CD4-positive, alpha-beta T cell treated with Interferon gamma for 1 hour (primary cell): Measurements from ENCODE around the gene RNF217.
"Not testable (repeated sequence)": the region's sequence is repeated elsewhere in the genome, so short reads cannot be mapped to it uniquely, and the experiment has no call there.

Source experiments
- DNase-seq: peaks from one replicate; pipeline ENCODE4 v3.0.0-alpha.2; 2020

The RNF217 gene

DNA sequence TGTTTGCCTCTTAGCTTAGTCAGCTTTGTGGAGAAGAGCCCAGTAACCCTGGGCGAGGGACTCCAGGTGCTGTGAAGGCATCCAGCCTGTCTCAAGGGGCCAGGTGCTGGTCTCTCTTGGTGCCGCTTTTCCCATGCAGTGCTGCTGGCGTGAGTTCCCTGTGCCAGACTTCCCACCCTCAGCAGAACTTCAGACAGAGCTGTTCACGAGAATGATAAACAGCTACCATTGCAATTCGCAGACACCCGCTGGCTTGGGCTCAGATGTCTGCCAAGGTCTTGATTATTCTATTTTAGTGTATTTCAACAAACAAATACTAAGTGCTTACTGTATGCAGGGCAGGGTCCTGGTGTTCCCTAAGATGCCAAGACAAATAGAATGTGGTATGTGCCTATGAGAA lies 57.7 kb downstream of the RNF217 start:
- no peak for DNase-seq

DNA sequence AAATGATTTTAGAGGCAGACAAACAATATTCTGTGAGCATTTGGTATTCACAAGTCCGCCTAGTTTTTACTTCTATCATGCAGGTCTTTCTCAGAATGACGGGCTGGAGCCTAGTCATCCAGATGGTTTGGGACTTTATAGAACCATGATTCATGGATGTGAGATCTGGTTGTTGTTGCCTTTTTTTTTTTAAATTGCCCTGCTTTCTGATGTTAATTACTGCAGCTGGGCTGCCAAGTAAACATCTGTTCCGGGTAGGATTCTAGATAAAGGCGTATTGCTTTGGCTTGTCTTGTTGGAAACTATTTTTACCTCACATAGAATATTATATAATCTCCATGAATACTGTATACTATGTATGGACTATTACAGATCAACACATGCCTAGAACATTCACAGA lies 58.1 kb downstream of the RNF217 start:
- no peak for DNase-seq

DNA sequence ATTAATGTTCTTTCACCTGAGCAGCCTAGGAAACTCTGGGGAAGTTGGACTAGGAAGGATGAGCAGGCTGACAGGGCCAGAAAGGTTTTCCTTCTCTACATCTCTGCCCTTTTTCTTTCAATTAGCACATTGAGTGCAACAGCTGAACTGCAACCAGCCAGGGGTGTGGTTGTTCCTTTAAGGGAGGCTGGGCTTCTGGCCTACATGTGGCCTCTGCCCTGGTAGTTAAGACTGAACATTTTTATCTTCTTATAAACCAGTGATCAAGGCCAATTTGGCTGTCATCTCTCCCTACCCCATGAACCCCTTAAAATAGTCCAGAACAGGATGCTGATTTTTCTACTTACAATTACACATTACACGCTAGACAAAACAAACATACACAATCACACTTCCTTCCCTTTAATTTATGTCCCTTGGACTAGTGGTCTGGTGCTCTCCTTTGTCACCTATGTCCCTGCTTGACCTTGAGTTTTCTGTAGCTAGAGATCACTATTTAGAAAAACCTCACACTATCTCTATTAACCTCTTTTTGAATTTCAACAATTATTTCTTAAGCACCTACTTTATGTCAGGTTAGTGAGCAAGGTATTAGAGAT lies 60.3 kb downstream of the RNF217 start:
- no peak for DNase-seq

DNA sequence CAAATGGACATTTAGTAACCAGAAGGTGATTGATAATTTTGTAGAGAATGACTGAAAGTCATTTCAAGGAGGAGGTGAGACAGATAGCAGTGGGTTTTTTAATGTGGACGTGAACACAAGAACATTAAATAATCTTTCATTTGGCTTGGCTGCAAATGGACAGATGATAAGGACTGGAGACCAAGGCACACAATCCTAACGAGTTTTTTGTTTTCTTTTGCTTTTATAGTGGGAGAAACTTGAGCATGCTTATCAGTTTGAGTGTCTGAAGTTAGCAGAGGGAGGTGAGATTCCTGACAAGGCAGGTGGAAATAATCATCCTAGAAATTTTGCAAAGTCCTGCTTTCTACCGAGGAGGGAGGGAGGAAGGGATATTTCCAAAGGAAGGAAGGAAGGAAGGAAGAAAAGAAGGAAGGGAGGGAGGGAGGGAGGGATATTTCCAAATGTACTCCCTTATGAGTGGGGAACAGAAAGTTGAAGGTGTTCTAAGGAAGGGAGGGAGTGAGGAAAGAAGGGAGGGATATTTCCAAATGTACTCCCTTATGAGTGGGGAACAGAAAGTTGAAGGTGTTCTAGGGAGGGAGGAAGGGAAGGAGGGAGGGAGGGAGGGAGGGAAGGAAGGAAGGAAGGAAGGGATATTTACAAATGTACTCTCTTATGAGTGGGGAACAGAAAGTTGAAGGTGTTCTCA lies 63.1 kb downstream of the RNF217 start:
- DNase-seq = no peak

DNA sequence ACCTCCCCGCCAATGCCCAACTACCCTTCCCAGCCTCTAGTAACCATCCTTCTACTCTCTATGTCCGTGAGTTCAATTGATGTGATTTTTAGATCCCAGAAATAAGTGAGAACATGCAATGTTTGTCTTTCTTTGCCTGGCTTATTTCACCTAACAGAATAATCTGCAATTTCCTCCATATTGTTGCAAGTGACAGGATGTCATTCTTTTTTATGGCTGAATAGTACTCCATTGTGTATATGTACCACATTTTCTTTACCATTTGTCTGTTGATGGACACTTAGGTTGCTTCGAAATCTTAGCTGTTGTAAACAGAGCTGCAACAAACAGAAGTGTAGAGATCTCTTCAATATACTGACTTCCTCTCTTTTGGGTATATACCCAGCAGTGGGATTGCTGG lies 65.0 kb downstream of the RNF217 start:
- DNase-seq = no peak

DNA sequence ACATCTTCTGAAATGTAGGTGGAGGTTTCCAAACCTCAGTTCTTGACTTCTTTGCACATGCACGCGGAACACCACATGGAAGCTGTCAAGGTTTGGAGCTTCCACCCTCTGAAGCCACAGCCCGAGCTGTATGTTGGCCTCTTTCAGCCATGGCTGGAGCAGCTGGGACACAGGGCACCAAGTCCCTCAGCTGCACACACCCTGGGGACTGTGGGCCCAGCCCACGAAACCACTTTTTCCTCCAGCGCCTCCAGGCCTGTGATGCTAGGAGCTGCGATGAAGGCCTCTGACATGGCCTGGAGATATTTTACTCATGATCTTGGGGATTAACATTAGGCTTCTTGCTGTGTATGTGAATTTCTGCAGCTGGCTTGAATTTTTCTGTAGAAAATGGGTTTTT lies 68.7 kb downstream of the RNF217 start:
- DNase-seq = no peak

DNA sequence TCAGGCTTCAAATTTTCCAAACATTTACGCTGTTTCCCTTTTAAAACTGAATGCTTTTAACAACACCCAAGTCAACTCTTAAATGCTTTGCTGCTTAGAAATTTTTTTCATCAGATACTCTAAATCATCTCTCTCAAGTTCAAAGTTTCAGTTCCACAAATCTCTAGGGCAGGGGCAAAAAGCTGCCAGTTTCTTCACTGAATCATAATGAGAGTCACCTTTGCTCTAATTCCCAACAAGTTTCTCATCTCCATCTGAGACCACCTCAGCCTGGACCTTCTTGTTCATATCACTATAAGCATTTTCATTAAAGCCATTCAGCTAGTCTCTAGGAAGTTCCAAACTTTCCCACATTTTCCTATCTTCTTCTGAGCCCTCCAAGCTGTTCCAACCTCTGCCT lies 69.1 kb downstream of the RNF217 start:
- no peak for DNase-seq

DNA sequence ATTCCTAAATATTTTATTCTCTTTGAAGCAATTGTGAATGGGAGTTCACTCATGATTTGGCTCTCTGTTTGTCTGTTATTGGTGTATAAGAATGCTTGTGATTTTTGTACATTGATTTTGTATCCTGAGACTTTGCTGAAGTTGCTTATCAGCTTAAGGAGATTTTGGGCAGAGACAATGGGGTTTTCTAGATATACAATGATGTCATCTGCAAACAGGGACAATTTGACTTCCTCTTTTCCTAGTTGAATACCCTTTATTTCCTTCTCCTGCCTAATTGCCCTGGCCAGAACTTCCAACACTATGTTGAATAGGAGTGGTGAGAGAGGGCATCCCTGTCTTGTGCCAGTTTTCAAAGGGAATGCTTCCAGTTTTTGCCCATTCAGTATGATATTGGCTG lies 72.7 kb downstream of the RNF217 start:
- DNase-seq = not testable (repeated sequence)

DNA sequence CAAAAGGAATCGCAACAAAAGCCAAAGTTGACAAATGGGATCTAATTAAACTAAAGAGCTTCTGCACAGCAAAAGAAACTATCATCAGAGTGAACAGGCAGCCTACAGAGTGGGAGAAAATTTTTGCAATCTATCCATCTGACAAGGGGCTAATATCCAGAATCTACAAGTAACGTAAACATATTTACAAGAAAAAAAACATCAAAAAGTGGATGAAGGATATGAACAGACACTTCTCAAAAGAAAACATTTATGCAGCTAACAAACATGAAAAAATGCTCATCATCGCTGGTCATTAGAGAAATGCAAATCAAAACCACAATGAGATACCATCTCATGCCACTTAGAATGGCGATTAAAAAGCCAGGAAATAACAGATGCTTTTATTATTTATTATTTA lies 74.2 kb downstream of the RNF217 start:
- DNase-seq = not testable (repeated sequence)

DNA sequence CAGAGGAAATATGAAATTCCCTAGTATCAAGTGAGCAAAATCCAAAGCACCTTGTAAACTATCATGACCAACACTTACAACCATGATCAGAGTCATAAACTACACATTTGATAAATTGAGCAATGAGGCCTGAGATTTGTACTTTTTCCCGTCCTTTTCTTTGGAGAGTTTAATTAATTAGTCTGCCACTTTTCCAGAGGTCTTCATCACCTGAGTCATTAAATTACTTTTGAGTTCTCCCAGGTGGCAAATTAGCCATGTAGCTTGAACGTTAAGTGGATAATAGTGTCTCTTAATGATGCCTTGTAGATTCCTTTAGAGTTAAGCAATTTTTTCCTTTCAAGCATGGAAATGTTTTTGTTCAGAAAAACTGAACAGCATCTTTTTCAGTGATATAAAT lies 75.6 kb downstream of the RNF217 start:
- no peak for DNase-seq

DNA sequence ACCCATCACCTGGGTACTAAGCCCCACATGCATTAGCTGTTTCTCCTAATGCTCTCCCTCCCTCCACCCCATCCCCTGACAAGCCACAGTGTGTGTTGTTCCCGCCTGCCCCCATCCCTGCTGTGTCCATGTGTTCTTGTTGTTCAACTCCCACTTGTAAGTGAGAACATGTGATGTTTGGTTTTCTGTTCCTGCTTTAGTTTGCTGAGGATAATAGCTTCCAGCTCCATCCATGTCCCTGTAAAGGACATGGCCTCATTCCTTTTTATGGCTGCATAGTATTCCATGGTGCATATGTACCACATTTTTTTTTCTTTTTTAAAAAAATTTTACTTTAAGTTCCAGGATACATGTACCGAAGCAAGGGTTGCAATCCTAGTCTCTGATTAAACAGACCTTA lies 76.7 kb downstream of the RNF217 start:
- no peak for DNase-seq

DNA sequence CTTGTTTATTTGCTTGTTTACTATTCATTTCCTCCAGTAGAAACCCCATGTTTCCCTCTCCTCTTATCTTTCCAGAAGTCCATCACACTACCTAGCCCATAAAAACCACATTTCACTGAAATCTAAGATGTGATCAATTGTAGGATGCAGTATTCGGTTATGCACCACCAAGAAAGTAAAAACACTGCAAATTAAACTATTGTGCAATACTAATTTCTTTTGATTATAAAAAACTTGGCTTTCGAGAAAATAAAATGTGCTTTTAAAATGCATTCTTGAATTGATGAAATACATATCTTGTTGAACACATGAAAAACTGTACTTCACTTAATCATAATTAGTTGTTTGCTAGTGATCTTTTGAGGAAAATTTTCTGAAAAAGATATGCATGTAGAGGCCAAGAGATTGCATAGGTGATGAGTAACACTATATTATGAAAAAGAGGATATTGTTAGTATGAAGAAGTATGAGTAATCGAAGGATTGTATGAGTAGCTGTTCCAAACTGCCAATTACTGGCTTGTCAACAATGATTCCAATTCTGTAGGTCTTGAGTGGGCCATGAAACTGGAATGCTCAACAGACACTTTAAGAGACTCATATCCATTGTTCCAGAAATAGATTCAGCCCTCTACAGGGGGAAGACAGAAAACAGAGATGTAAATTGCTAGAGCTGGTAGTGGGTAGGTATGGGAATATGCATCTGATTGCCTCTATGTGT lies 79.7 kb downstream of the RNF217 start:
- no peak for DNase-seq

DNA sequence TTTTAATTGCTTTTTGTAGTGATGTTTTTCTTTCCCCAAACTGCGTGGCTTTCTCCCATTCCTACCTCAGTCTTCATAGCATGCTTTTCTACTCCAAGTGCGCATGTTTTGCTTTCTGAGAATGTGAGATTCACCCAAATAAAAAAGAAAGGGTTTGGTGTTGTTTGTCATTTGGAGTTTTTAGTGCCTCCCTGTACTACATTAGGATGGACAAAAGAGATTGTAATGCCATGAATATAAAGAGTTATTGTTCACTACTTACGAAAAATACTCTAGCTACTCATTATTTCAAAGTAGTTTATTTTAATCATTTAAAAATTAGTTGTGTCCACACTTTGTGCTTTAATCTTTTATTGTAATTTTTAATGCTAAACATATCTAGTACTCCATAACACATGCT lies 81.8 kb downstream of the RNF217 start:
- DNase-seq = no peak

DNA sequence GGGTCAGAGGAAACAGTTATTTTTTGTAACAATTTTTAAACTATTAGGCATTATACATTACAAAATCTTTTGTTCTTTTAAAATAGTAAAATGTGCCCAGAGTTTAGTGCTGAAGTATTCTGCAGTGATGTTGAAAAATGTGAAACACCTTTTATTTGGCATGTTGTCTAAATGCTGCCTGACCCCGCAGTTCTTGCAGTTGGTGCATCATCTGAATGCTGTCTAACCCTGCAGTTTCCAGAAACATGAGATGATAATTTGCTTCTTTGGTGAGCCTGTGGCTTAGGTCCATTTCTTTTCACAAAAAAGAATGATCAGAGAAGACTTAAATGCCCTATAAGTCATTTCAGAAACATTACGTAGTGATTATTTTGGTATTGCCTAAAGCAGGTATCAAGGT lies 82.4 kb downstream of the RNF217 start:
- DNase-seq = no peak

DNA sequence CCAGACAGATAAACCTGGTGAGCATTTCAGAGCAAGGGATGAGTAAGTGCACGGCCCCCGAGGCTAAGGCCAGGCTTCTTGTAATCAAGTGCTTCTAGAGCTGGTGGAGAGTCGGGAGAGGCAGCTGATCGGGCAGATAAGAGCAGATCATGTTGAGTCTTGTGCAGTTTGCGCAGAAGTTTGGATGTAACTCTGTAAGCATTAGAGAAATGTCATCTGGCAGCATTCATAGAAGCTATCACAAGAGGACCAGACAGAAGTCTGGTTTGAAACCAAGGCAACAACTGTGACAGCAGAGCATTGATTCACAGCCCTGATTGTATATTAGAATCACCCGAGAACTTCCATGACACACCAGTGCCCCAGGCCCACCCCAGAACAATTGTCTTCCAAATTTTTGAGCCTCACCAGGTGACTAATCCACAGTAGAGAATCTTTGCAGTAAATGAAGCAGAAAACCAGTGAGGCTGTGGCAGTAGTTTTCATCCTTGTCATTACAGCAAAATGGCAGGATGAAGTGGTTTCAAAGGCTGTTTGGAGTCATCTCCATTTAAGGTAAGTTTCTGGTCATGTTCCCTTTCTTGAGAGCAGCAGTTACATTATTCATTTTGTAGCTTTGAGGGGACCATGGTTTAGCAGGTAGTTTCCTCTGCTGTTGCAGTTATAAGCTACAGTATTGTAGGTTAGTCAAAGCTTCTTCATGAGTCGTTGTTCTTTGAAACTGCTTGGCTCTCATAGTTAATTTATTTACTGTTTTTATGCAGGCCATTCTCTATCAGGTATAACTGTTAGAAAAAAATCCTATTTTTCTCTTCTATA lies 84.1 kb downstream of the RNF217 start:
- no peak for DNase-seq

DNA sequence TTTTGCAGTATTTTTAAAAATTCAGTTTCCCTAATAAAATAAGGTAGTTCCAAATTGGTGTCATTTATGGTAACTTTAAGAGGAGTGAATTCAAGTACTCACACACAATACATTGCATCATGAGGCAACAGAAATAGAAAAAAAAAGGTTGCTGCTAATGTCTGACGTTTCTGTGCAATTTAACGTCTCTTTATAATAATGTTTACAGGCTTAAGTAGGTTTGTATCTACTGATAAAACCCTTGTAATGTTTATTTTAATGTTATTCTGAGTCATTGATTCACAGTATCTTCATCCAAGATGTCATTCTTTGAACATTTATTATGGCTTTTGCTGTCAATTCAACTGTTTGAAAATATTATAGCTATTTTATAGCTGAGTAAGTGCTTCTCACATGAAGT lies 86.0 kb downstream of the RNF217 start:
- no peak for DNase-seq

DNA sequence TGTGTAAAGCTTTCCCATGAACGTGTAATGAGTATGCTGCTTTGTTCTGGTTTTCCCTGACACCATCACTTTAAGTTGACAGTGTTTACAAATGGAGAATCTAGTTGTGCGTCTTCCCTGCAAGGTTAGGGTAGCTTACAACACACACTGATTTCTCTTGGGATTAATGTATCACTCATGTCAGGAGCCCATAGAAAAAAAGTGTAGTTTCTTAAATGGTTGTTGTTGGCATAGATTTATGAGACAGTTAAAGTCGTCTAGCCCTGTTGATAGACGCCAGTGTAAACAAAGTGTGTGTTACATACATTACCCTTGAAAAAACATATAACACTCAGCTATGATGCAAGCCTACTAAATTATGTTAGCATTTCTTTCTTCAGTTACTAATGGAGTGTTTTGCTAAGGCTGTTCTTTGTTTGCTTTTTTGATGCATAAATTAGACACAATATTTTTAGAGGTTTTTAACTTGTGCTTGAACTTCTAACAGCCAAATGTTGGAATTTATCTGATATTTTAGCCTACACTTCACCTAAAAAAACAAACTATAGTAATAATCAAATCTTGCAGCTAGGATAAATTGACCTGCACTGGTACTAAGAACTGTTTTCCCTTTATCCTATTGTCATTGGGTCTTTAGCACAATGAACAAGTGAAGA lies 88.6 kb downstream of the RNF217 start:
- no peak for DNase-seq

DNA sequence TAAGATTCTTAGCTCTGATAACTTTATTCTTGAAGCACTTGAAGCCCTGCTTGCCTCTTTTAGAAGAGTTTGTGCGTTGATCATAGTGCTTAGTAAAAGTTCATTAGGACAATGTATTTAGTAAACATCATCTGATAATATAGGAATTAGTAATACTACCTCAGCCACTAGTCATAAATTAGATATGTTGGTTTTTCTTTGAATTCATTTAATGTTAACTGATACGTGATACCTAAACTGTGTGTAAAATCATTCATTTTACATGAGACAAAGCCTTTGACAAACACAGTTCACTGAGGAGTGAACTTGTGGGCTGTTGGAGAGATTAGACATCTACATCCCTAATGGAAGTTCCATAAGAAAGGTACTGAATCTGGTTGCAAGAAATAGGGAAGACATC lies 91.6 kb downstream of the RNF217 start:
- no peak for DNase-seq

DNA sequence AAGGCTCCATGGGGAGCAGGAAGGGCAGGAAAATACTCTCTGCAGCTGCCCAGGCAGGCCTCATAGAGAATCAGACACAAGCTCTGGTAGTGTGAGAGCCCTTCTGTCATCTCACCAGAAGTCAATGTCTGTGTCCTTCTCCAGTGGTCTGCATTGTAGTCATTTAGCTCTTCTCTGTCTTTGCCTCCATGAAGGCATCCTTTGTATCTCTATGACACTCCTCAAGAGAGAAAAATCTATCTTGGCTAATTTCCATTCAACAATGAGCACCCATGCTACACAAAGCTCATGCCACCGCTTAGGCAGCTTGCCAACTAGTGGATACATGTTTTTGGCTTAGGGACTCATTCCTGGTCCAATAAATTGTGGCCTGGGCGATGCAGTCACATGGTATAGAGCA lies 92.1 kb downstream of the RNF217 start:
- DNase-seq = no peak

DNA sequence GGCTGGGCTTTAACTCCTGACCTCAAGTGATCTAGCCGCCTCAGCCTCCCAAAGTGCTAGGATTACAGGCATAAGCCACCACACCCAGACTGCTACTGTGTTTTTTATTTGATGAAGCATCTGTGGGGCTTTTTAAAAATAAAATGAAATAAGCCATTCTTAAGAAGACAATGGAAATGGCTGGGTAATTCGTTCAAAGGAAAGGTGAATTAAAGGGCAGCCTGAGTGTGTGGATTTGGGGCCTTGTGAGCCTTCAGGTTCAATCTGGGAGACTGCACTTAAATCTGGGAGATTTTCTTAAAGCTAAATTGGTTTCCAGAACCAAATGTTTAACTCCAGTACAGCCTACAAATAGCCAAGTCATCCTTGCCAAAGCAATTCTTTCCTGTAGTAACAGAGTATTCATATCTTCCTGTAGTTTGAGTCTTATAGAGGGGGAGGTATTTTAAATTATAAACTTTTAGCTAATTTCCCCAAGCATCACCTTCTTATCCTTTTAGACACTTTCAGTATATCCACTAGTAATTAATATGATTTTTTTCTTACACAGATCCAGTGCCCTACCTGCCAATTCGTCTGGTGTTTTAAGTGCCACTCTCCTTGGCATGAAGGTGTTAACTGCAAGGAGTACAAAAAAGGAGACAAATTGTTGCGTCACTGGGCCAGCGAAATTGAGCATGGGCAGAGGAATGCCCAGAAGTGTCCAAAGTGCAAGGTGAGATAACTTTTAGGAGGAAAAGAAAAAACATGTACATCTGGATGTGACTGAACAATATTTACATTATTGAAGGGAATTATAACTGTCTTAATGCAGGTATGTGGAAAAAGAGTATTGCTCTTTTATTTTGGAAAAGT lies 95.4 kb downstream of the RNF217 start:
- no peak for DNase-seq

DNA sequence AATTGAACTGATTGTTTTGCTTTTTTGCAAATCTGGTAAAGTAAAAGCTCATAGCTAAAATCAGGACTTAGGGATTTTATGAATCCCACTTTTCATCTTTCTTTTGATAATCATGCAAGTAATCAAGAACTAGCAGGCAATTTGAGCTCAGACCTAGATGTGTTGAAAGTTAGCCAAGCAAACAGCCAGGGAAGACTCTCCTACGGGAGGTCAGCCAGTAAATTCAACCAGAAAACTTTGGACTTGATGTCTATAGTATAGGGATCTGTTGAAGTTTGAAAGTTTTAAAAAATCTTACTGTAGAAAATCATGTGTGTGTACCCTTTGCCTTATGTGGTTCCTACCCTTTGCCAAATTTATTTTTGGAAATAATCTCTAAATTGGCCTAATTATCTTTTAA lies 96.3 kb downstream of the RNF217 start:
- no peak for DNase-seq

DNA sequence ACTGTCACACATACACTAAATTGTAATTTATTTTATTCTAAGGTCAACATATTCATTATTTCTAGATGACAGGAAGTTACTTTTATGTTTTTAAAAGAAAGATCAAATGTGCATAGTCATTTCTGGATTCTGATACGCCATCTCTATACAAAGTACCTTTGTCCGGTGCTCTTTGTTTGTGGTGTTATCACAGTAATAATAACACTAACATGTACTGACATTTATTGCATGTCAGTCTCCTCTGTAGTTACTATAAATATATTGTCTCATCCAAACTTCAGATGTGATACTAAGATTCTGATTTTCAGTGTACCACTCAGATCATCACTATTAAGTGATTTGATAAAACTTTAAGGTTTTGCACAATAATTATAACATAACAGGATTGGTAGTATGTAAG lies 101.1 kb downstream of the RNF217 start:
- no peak for DNase-seq
